HG02884 (cell line): ENCODE measurements around the gene DCHS1.

ENCODE experiments used
- ATAC-seq: cut with Tn5 transposase; IDR thresholded peaks from one replicate; pipeline ENCODE4 v1.9.1; 2021; ENCODE audit warnings: mild to moderate bottlenecking, moderate library complexity; ENCODE audit not compliant: unreplicated experiment

Gene DCHS1

GRCh38 chr11:6674219-6674597 lies 18.6 kb upstream of the DCHS1 start:
- ATAC-seq = no peak

GRCh38 chr11:6673523-6674218 lies 18.1 kb upstream of the DCHS1 start:
- ATAC-seq = no peak

- no peak for ATAC-seq
These were observed 16.4 kb upstream of the DCHS1 start for GRCh38 chr11:6671991-6672390.

GRCh38 chr11:6670202-6670830 lies 14.7 kb upstream of the DCHS1 start:
- ATAC-seq = no peak

GRCh38 chr11:6667733-6668374 lies 12.2 kb upstream of the DCHS1 start:
- no peak for ATAC-seq

GRCh38 chr11:6666302-6667183 lies 10.9 kb upstream of the DCHS1 start:
- ATAC-seq = no peak

DNA sequence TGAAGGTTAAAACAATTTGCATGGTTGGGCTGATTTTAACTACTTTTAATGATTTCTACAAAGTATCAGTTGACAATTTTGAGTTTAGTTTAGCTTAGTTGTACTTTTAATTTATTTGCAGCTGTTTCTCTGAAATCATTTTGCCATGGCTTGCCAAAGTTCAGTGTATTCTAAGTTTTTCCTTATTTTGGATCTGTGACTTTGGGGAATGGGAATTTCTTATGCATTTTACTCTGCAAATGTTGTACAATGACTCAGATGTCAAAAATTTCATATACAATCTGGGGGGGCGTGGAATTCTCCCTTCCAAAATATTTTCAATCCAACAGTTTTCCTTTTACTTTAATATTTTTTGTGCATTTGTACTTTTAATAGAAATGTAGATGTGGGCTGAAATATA lies 8.9 kb upstream of the DCHS1 start:
- ATAC-seq = no peak

- no peak for ATAC-seq
These were observed 8.3 kb upstream of the DCHS1 start for GRCh38 chr11:6663794-6664469.

DNA sequence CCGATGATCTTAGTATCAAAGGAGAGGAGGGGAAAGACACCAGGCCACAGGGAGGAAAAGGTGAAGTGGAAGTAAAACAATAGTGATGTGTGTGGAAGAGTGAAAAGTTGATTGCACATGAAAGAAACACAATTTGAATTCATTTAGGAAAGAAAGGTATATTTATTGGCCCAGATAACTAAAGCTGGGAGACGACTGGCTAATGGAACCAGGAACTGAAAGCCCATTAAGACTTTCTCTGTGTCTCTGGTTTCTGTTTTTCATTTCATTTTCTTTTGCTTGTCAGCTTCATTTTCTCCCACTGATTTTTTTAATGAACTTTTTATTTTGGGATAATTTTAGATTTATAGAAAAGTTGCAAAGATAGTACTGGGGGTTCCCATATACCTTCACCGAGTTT lies 5.1 kb upstream of the DCHS1 start:
- ATAC-seq = no peak

- no peak for ATAC-seq
These were observed 3.0 kb upstream of the DCHS1 start for GRCh38 chr11:6658647-6659046.

GRCh38 chr11:6657346-6657745 lies 1.7 kb upstream of the DCHS1 start:
- ATAC-seq = no peak

DNA sequence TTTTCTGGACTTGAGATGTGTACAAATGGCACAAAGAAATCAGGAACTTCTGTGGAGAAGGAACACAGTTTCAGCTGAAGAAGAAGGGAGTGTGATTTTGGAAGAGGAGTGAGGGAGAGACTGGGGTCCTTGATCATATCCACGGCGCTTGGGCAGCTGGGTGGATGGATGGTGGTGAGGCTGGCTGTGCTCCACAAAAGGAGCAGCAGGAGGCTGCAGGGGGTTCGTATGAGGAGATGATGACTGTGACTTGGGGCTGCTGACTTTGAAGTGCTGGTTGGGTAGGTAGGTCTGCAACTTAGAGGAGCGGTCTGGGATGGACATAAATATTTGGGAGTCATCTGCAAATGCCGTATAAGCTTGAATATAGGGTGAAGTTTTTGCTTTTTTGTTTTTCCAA lies 1.3 kb upstream of the DCHS1 start:
- ATAC-seq = no peak

GRCh38 chr11:6656584-6656915 lies 941 bp upstream of the DCHS1 start:
- no peak for ATAC-seq

- ATAC-seq = no peak
These were observed 404 bp downstream of the DCHS1 start for GRCh38 chr11:6655020-6655789.

GRCh38 chr11:6654281-6655019 lies 1.2 kb downstream of the DCHS1 start:
- ATAC-seq = no peak

DNA sequence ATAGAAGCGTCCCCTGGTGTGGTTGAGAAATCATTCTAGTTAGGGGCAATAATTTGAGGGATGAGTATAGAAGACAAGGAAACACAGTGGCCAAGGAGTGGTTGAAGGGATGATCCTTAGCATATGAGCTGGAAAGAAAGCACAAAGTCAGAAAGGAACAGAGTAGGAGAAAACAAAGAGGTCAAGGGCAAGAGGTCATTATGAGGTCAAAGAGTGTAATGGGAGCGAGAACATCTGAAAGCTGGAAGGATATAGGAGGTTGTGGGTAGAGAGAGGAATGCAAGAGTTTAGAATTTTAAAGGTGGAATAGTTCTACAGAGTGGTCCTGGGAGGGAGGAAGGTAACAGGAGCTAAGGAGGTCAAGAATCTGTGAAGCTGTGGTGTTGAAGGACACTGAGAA lies 2.0 kb downstream of the DCHS1 start:
- no peak for ATAC-seq

- no peak for ATAC-seq
These were observed 2.5 kb downstream of the DCHS1 start for GRCh38 chr11:6653097-6653496.

DNA sequence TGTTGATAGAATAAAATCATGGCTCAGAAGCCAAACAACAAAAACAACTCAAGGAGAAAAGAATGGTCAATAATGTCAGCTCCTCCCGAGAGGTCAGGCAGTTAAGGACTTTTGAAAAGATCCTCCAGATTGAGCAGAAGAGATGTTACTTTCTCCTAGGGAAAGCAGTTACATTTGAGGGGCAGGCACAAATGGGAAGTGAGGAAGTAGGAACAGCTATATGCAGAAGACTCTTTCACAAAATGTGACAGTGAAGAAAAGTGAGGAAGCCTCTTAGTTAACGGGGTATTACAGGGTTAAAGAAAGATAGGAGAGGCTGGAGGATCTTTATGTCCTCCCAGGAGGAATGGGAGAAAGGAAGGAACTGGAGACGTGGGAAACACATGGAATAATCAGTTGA lies 3.4 kb downstream of the DCHS1 start:
- ATAC-seq = no peak

DNA sequence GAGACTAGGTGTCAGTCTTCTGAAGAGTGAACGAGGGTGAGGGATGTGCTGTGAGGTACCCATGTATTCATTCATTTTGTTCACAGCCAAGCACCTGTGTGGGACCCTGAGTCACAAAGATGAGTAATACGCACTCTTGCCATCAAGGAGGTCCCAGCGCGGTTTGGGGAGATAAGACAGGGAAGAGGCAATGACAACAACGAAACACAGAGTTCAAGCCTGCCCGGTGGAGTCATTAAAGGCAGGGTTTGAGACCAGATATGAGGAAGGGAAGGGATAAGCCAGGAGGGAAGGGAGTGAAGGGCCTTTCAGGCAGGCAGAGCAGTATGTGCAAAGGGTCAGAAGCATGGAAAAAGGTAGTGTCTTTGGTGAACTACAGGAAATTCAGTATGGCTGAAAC lies 4.6 kb downstream of the DCHS1 start:
- no peak for ATAC-seq

DNA sequence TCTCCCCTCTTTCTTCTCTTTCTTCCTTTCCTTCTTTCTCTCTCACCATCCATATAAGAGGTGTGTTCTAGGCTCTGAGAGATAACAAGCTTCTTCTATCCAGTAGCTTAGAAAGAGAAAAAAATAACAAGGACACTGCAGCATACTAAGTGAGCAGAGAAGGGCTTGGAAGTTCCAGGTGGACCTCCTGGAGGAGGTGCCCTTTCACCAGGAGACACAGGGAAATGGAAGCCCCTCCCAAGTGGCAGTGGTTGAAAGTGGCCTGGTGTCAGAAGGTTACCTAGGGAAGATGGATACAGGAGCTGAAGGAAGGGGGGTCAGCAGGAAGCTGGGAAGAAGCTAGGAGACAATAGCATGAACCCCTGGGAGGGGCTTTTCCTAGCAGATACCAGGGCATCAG lies 5.5 kb downstream of the DCHS1 start:
- ATAC-seq = no peak
